ENCODE results near the gene PHETA1.

Gene PHETA1

GRCh38 chr12:111368291-111368787 lies 556 bp downstream of the PHETA1 start:
- no peak for DNase-seq

DNA sequence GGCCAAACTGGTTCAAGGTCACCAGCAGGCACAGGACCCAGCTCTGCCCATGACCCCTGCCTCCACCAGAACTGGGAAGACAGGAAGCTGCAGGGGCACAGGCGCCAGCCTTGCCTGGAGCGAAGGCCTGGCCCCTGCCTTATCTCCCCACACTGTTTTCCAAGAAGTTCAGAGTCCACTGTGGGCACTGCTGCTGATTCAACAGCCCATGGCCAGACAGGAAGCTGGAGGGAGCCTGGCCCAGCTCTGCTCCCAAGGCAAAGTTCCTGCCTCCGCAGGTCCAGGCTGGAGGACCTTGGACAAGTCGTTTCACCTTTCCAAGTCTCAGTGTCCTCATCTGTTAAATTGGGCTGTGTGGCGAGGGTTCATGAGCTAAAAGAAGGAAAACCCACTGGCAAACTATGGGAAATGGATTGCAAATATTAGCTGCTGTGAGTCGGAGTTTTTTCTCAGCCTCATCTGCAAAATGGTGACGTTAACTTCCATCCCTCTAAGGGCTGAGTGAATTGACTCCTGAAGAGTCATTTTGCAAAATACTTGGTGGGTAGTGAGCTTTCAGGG lies 1.2 kb downstream of the PHETA1 start:
- no peak for DNase-seq

GRCh38 chr12:111366583-111366982 lies 2.3 kb downstream of the PHETA1 start:
- DNase-seq, result no peak

DNA sequence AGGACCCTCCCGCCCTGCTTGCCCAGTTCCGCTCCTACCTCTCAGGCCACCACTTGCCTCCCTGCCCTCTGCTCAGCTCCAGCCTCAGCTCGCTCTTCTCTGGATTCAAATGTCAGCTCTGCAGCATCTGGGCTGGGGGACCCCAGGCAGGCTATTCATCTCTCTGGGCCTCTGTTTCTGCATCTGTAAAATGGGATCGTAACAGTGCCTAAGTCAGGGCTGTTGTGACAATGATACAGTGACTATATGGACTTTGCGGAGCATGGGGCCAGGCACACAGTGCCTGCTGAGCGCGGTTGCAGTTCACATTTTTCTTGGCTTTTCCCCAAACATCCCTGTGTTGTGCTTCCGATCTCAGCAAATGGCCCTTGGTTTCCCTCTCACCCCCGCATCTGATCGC lies 2.8 kb downstream of the PHETA1 start:
- no peak for DNase-seq

DNA sequence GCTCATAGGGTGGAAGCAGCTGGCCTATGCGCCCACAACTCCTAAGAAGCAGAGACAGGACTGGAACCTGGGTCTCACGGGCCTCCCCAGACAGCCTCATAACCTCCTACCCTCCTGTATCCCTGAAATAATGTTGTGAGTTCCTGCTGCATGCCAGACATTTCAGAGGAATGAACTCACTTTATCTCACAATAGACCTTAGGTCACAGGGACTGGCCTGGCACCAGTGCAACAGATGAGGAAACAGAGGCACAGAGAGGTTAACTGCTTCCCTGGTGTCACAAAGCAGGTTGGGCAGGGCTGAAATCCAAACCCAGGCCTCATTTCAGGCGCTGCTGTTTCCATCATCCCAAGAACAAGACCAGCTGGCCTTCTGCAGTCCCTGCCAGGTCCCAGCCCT lies 5.3 kb downstream of the PHETA1 start:
- DNase-seq, result no peak

- no peak for DNase-seq
Measured at GRCh38 chr12:111362687-111363475, 6.0 kb downstream of the PHETA1 start.

GRCh38 chr12:111361717-111362576 lies 6.9 kb downstream of the PHETA1 start:
- no peak for DNase-seq

DNA sequence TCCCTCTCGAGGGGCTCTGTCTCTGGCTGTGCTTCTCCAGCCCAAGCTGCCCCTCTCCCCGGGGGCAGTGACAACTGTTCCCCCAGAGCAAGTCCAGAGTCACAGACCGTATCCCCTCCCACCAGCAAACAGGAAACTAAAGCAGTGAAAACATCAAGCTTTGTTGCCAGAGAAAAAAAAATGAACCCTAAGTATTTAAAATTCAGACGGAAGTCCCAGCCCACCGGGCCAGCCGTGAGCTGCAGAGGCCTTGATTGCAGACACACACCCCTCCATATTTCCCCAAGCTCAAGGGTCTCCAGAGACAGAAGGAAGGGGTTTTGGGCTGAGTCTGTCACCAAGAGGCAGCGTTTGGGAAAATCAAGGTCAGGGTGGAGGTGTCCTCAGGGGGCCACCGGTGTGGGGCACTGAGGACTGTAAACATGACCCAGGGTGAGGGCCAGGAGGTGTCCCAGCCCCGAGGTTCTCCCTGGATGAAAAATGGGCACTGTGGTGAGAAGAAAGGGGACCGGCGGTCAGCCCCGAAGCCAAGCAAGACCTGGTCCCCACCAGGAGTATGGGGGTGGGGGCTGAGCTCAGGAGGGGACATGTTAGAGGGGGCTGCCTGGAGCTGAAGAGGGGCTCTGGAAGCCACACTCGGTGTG lies 7.7 kb downstream of the PHETA1 start:
- no peak for DNase-seq

GRCh38 chr12:111360325-111360930 lies 8.5 kb downstream of the PHETA1 start:
- no peak for DNase-seq

- no peak for DNase-seq
Measured at GRCh38 chr12:111359914-111360276, 9.0 kb downstream of the PHETA1 start.

DNA sequence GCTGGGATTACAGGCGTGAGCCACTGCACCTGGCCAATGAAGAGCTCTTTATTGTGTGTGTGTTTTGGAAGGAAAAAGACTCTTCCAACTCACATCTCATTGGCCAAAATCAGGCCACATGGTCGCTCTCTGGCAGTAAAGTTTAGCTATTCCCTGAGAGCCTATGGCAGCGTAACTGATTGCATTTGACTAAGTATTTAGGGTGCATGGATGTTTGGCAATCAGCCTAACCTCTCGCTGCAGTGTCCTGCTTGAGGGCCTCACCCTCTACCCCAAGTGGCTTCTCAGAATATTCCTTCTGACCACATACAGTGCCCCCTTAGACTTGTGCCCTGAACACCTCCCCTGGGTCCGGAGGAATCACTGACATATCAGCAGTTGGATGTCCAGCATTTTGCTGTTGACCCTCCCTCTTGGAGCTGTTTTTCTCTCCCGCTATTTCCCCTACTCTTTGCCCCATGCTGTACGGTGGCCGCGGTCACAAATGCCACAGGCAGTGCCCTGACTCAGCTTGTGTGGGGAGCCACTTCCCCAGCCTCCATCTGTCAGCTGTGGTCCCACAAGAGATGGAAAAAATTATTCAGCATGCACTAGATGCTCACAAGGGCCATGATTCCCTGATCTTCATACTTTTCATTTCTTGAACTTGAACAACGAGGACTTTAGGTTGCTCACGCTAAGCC lies 9.5 kb downstream of the PHETA1 start:
- no peak for DNase-seq

- DNase-seq, result no peak
Measured at GRCh38 chr12:111355201-111355925, 13.5 kb downstream of the PHETA1 start.

GRCh38 chr12:111354511-111354910 lies 14.4 kb downstream of the PHETA1 start:
- no peak for DNase-seq

GRCh38 chr12:111353603-111354295 lies 15.1 kb downstream of the PHETA1 start:
- no peak for DNase-seq

- DNase-seq, result no peak
Measured at GRCh38 chr12:111353026-111353425, 15.9 kb downstream of the PHETA1 start.

DNA sequence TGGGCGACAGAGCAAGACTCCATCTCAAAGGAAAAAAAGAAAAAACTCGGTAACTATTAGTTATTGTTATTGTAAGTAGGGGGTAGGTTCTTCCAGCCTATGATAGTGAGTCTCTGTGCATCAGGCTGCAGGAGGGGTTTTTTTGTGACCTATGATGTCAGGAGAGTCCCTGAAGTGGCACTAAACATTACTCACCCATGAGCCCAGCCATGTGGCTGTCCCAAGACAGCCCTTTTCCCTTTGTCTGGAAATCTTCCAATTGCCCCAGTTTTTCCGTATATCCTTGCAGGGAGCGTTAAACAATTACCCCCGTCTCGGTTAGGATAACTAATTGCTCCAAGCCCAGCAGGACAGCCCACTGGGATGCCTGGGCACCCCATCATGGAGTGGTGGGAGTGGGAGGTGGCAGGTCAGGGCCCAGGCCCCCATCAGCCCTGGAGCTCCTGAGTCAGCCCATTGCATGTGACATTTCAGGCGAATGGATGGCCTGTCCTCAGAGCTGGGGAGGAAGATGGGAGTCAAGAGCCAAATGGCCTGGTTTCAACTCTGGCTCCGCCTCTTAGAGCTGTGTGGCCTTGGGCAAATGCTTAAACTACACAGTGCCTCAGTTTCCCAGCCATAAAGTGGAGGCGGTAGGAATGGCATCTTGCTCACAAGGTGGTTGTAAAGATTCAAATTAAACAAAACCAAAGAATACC lies 16.4 kb downstream of the PHETA1 start:
- no peak for DNase-seq

GRCh38 chr12:111351026-111351425 lies 17.9 kb downstream of the PHETA1 start:
- DNase-seq, result no peak

- DNase-seq, result no peak
Measured at GRCh38 chr12:111349748-111350520, 19.0 kb downstream of the PHETA1 start.

DNA sequence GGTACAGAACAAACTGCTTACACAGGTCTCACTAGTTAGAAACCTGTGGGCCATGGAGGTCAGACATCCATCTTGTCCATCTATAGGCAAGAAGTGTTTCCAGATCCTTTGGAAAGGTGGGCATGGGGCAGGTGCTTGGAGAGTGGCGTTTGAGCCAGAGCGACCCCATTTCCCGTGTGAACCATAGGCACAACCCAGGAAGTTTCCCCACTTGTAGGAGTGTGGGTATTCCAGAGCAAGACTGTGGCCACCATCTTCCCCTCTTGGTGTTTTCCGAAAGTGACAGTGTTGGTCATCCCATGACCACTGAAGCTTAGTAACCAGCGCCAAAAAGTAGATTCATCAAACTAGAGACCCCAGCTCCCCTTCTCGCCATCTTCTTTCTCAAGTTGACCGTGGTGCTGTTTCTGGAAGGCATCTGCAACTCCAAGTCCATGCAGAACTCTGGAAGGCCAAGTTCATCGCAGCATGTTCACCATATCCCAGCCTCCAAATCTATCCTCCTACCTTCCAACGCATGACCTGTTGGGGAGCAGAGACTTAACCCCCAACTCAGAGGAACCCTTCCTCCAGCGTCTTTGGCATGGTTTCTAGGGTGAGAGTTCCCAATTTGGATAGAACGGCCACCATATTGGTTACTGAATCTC lies 19.7 kb downstream of the PHETA1 start:
- no peak for DNase-seq
